Measurements from ENCODE around the gene GRIK4. TPM values are rescaled to one million over a fixed set of nuclear protein-coding genes. Genes with fewer than 3 reads are reported as not detected.

GRIK4 gene
- total and polyA plus RNA-seq, 2 of the 4 experiments (the other 2 are of a cell fraction): 0.18 to 0.38 TPM

- no peak for TF ChIP-seq RAD21 (IDR thresholded peaks at IDR 0.05; ENCODE audit: low read length)
- peak; percentile 48 for TF ChIP-seq FOS (IDR thresholded peaks at IDR 0.05; ENCODE audit: low read depth, low read length)
- TF ChIP-seq RCOR1 (IDR thresholded peaks at IDR 0.05; ENCODE audit: insufficient replicate concordance, low read length): no peak
- no peak for TF ChIP-seq NFE2L2 (IDR thresholded peaks at IDR 0.05; ENCODE audit: low read depth, low read length)
Observed at GRCh38 chr11:120546312-120547205, 35.0 kb downstream of the GRIK4 start (continued).

DNA sequence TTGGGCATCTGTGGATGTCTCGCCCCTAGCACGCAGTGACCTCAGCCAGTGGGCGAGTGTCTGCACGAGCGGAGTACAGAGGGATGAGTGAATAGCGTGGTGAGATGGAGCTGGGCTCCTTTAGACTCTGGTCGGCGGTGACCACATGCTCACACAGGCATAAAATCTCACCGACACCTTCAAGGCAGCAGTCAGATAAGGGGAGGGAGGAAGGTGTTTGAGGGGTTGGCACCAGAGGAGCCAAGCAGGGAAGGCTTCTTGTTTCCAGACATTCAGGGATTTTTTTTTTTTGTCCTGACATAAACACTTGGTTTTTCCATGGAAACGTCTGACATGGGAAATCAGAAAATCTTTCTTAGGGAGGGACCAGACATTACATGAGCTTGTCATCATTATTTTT is 35.8 kb downstream of the GRIK4 start:
- BruUV-seq (replicated peaks): no TSS peak
- WGBS, 2 experiments (ENCODE audit: extremely low coverage in 2 of 2, insufficient read length in 1 of 2): no CpG with 5 or more reads among the region's 10 CpGs
- H3K79me1 ChIP-seq (ENCODE audit: low read depth in 1 of 2, low read length in 2 of 2): no peaks in the 10 kb centered on the region
- peak overlapping the region; percentile 18 for H3K4me2 ChIP-seq (ENCODE audit: low read depth, low read length)
- peak overlapping the region; percentile 37 to 83 for H4K8ac ChIP-seq (ENCODE audit: low read depth in 2 of 2, low read length in 2 of 2)
- peak overlapping the region; percentile 83 for H3K23ac ChIP-seq (ENCODE audit: low read depth, low read length)
- ATAC-seq (ENCODE audit: low read depth) (peak; percentile 7), DNase-seq (peak; percentile 39)
- dilution Hi-C loops (cut with HindIII; ENCODE audit: low sequenced_read_pairs, unreplicated experiment): no loop called here
- peak overlapping the region; percentile 64 for H3K27ac ChIP-seq (ENCODE audit: insufficient read depth, low read length)
- no peak overlapping the region for H3K4me3 ChIP-seq (ENCODE audit: insufficient read depth, low read depth, low read length)
- H3K9ac ChIP-seq (ENCODE audit: low read depth, low read length): peak overlapping the region; percentile 4
- peak overlapping the region; percentile 38 for H2AK9ac ChIP-seq (replicated peaks; ENCODE audit: low read depth, low read length, poor library complexity)
- H4K20me1 ChIP-seq (ENCODE audit: insufficient read depth, low read length): peaks cover 10% of the 10 kb centered on the region
- H3K27me3 ChIP-seq (ENCODE audit: control insufficient read depth, insufficient read depth, low read length): no peaks in the 10 kb centered on the region
- POLR2A ChIA-PET (ENCODE audit: unreplicated experiment): interaction anchor here (0.5 kb wide), 1 partner anchor 40 kb away, joined by 3 read pairs; no protein-coding TSS in a partner anchor
- CTCF ChIA-PET: interaction anchor here (0.6 to 2.2 kb wide), 4 partner anchors 15 to 37 kb away, joined by 3 to 7 read pairs (median 4); no protein-coding TSS in a partner anchor
- peak overlapping the region; percentile 89 for H2AK5ac ChIP-seq (ENCODE audit: low read depth, low read length)
- H4K5ac ChIP-seq (ENCODE audit: low read depth, low read length): peak overlapping the region; percentile 65
- H2AFZ ChIP-seq (replicated peaks; ENCODE audit: low read length, poor library complexity): peak overlapping the region; percentile 82
- H3K9me3 ChIP-seq (ENCODE audit: control insufficient read depth, insufficient read depth, low read length): no peaks in the 10 kb centered on the region
- no peaks in the 10 kb centered on the region for H3K36me3 ChIP-seq (ENCODE audit: control insufficient read depth, insufficient read depth, low read length)
- peaks cover 23% of the 10 kb centered on the region for H3K4me1 ChIP-seq (ENCODE audit: control insufficient read depth, insufficient read depth, low read length)
- H4K91ac ChIP-seq (ENCODE audit: insufficient read depth, low read depth, low read length): peak overlapping the region; percentile 83
- H3K14ac ChIP-seq (replicated peaks; ENCODE audit: low read depth, low read length): peak overlapping the region; percentile 86
- in situ Hi-C loops (cut with MboI; ENCODE audit: low sequenced_read_pairs): no loop called here
- peak overlapping the region; percentile 78 for H2BK20ac ChIP-seq (ENCODE audit: low read depth, low read length)
- peak overlapping the region; percentile 63; the same call in 2 of the 3 replicates for H2BK15ac ChIP-seq (ENCODE audit: low read depth, low read length)
- H3K9me1 ChIP-seq (ENCODE audit: insufficient read depth, low read length): peaks cover 24% of the 10 kb centered on the region
- intact Hi-C loops (cut with micrococcal nuclease): loop anchor here (2.0 to 10.0 kb wide), 3 partner anchors 31 to 210 kb away; partner anchors contain the start of gene ARHGEF12
- peak overlapping the region; percentile 55 for H3K18ac ChIP-seq (ENCODE audit: low read depth, low read length)
- peak overlapping the region; percentile 90 for H3K4ac ChIP-seq (ENCODE audit: low read depth, low read length)
- peak overlapping the region; percentile 92 for H2BK120ac ChIP-seq (ENCODE audit: low read depth, low read length)
- peak overlapping the region; percentile 48 for H3K56ac ChIP-seq (ENCODE audit: extremely low read depth, insufficient read depth, low read length)
- H2BK5ac ChIP-seq (ENCODE audit: low read depth, low read length, poor library complexity, severe bottlenecking): peak overlapping the region; percentile 74
- TF ChIP-seq MXI1 (IDR thresholded peaks at IDR 0.05; ENCODE audit: borderline replicate concordance, low read depth, low read length) (no peak), POLR2A (IDR thresholded peaks at IDR 0.05; ENCODE audit: low read depth, low read length) (no peak; the same call in 1 of the 2 replicates), FOS (IDR thresholded peaks at IDR 0.05; ENCODE audit: low read depth, low read length) (peak; percentile 28; the same call in 1 of the 2 replicates), RFX5 (IDR thresholded peaks at IDR 0.05; ENCODE audit: low read depth, low read length) (no peak), RCOR1 (IDR thresholded peaks at IDR 0.05; ENCODE audit: insufficient replicate concordance, low read length) (no peak), RAD21 (IDR thresholded peaks at IDR 0.05; ENCODE audit: low read length) (0 out of 2 replicates have a peak, but pooled peaks have one; percentile 9), USF2 (IDR thresholded peaks at IDR 0.05; ENCODE audit: low read depth, low read length) (no peak), ELK1 (IDR thresholded peaks at IDR 0.05; ENCODE audit: borderline replicate concordance, low read depth, low read length) (no peak), MAFK (IDR thresholded peaks at IDR 0.05; ENCODE audit: low read depth, low read length) (no peak), MAZ (IDR thresholded peaks at IDR 0.05; ENCODE audit: borderline replicate concordance, low read depth, low read length) (no peak; the same call in 1 of the 2 replicates), BHLHE40 (IDR thresholded peaks at IDR 0.05; ENCODE audit: low read depth, low read length) (peak; percentile 82), CHD1 (IDR thresholded peaks at IDR 0.05; ENCODE audit: low read depth, low read length) (no peak)
